Left cardiac atrium (tissue), 4 donors: ENCODE results near the gene NUP88. TPM values are rescaled to one million over a fixed set of nuclear protein-coding genes. Genes with fewer than 3 reads are reported as not detected.

ENCODE experiments used
- ATAC-seq, 2 donors: fragments of 200-7000 bp; cut with Tn5 transposase; one replicate each; pipeline ENCODE4 v1.9.1; 2020; ENCODE audit warnings: mild to moderate bottlenecking in 2 of 2, moderate library complexity in 2 of 2
- DNase-seq: peaks from one replicate; pipeline ENCODE4 v3.0.0-alpha.2; 2020
- intact Hi-C, 2 donors: fragments of 100-400 bp; cut with DNase I; formaldehyde crosslinking; loops; one replicate each; pipeline versions ENCODE4 v1.14.1 to v1.15.1; 2022 to 2023
- total RNA-seq, 2 donors: library from RNA; stranded (reverse); fragmentation: NEBNext Ultra II Directional; extraction: Animal tissue kit (Norgen Biotek cat#: 25700); gene quantifications; one replicate each; pipeline ENCODE4 v1.2.1, GENCODE V29; 2021
- donor health status: DM: no; HTN: yes; CAD: no.
- donor health status: DM: no; HTN: yes; CAD: no; lungs with severe emphysema.
- donor health status: DM: yes; HTN: yes; CAD: no.
- donor health status: Dilated cardiomyopathy.

The NUP88 gene
- total RNA-seq, 2 donors from 2014 or later, result 28.0 to 37.2 TPM

GRCh38 chr17:5364696-5365095 is 54.8 kb downstream of the NUP88 start:
- intact Hi-C loops, result no loop called here
- ATAC-seq (no peak), DNase-seq (no peak)

DNA sequence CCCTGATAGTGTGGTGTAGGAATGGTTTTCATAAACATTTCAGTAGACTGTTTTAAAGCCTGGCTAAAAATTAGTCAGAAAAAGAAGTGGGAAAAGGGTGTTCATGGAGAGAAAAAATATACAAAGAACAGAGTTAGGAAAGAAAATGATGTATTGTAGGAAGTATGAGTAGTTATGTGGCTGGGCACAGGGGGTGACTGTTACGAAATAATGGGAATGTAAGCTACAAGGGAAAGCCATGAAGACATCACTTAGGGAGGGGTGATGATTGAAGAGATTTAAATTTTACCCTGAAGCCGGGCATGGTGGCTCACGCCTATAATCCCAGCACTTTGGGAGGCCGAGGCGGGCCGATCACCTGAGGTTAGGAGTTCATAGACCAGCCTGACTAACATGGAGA is 55.3 kb downstream of the NUP88 start:
- no peak for ATAC-seq
- intact Hi-C loops, result no loop called here

GRCh38 chr17:5362162-5362811 is 57.2 kb downstream of the NUP88 start:
- no peak for ATAC-seq
- no peak for DNase-seq
- intact Hi-C loops, result no loop called here

More for the DNA sequence above, 55.3 kb downstream of the NUP88 start:
- DNase-seq, result no peak

GRCh38 chr17:5361426-5361825 is 58.0 kb downstream of the NUP88 start:
- ATAC-seq, result no peak
- intact Hi-C loops, result no loop called here

DNA sequence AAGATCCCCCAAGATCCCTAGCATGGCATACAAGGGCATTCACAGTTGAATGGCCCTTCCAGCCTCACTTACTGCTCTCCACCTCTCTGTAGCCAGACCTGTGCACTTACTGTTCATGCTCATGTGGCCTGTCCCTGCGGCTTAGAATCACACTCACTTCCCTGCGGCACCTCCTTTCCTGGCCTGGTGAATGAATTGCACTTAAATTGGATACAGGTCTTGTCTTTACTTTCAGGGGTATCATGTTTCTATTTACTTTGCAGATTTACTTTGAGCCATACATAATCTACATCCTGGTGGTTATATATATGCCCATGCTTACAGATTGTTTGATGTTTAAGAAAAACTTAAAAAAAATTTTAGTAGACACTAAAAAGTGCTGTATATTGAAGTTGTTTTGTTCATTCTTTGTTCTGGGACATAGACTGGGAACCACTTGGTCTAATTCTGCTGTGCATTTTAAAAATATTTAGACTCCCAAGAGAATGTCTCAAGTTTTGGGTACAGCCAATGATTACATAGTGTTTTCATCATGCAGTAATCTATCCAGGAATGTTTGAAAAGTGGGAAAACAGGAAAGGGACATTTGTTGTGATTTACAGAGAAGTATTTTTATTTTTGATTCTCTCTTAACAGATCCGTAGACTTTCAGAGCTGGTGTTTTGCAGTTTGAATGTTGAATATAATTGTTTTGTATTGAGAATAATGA is 63.9 kb downstream of the NUP88 start:
- DNase-seq (no peak), ATAC-seq (peak in 1 of 2 donors; percentile 38)
- intact Hi-C loops, result no loop called here

More at GRCh38 chr17:5361426-5361825, 58.0 kb downstream of the NUP88 start:
- DNase-seq, result no peak

DNA sequence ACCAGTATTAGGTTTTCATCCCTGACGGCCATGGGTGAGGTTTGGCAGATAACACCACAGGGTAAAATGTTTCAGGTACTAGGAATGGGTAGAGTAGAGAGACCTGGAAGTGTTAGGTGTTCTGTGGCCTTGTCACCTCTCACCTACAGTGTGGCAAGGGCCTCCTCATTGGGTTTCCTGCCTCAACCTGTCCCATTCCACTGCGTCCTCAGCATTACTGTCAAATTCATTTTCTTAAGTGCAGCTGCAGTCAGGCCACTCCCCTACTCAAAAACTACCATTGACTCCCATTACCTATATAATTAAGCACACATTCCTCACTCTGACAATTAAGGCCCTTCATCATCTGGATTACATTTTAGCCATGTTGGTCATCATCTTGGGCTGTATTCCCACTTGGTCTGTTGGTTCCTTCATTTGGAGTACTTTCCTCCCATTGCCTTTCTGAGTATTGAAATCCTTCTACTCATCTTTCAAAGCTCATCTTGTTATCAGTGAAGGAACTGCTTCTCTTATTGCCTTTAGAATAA is 64.5 kb downstream of the NUP88 start:
- ATAC-seq (no peak), DNase-seq (no peak)
- intact Hi-C loops, result no loop called here

- ATAC-seq, result no peak
- no peak for DNase-seq
- intact Hi-C loops, result no loop called here
These were observed 65.2 kb downstream of the NUP88 start for GRCh38 chr17:5354310-5354709.

- ATAC-seq, result no peak
These were observed 66.7 kb downstream of the NUP88 start for GRCh38 chr17:5352681-5353289.

DNA sequence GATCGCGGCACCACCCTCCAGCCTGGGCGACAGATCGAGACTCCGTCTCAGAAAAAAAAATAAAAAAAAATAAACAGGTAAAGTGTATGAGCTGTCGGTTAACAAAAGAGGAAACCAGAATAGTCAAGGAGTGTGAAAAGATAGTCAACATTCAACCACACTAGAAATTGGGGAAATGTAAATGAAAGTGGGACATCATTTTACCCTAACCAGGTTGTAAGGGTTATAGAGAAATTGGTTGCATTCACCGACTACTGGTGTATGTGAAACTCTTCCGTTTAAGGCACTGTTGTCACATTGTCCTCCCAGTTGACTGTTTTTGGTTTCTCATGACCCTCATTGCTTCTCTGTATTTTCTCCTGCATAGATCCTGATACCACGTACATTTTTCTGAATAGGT is 74.5 kb downstream of the NUP88 start:
- DNase-seq (no peak), ATAC-seq (no peak)
- intact Hi-C loops, result no loop called here

More at GRCh38 chr17:5352681-5353289, 66.7 kb downstream of the NUP88 start:
- intact Hi-C loops, result no loop called here
- DNase-seq, result no peak

Other genes starting within 250 kb of the NUP88 start
- gene ZNF594, start 227.8 kb downstream of the NUP88 start, total RNA-seq, result 1 to 10 TPM; 5.7 to 6.9 TPM
- 1 to 10 TPM; 3.1 TPM for gene SCIMP, start 184.8 kb downstream of the NUP88 start, total RNA-seq
- gene RABEP1, start 137.4 kb downstream of the NUP88 start, total RNA-seq, result 10 to 100 TPM; 43.1 to 50.5 TPM
- gene RPAIN, start 520 bp upstream of the NUP88 start, total RNA-seq, result 10 to 100 TPM; 26.3 to 29.6 TPM
- 100 to 1,000 TPM in 1 of 2 donors, 10 to 100 TPM in 1; 86.3 to 111 TPM for gene C1QBP, start 19.5 kb upstream of the NUP88 start, total RNA-seq
- gene DHX33, start 49.3 kb upstream of the NUP88 start, total RNA-seq, result 1 to 10 TPM; 5.2 to 9.3 TPM
- gene DERL2, start 66.5 kb upstream of the NUP88 start, total RNA-seq, result 10 to 100 TPM; 32.9 to 40.5 TPM
- 10 to 100 TPM; 11.0 to 12.1 TPM for gene MIS12, start 66.9 kb upstream of the NUP88 start, total RNA-seq
- 10 to 100 TPM; 10.4 to 10.5 TPM for gene NLRP1, start 164.8 kb upstream of the NUP88 start, total RNA-seq